Measurements from ENCODE around the gene LRP1. TPM values are rescaled to one million over a fixed set of nuclear protein-coding genes. Genes with fewer than 3 reads are reported as not detected.

The LRP1 gene
- total and polyA plus RNA-seq, 2 of the 13 experiments (the other 11 are each of a cell fraction or from before 2014, with no cell fraction given), result 14.7 to 30.8 TPM

GRCh38 chr12:57229634-57230380 is 101.5 kb downstream of the LRP1 start, which contains the start of gene SHMT2 (continued):
- TF ChIP-seq DMTF1 (CRISPR knock-in tag; IDR thresholded peaks at IDR 0.05) (no peak), MAFK (conservative IDR thresholded peaks at IDR 0.05 in 1 of 2, IDR thresholded peaks at IDR 0.05 in 1 of 2; ENCODE audit: low read length in 2 of 2) (no peak), MAFG (CRISPR knock-in tag; IDR thresholded peaks at IDR 0.05) (no peak), ZNF30 (CRISPR knock-in tag; IDR thresholded peaks at IDR 0.05) (no peak), ZNF292 (CRISPR knock-in tag; IDR thresholded peaks at IDR 0.05; ENCODE audit: borderline replicate concordance, low read depth) (0 out of 2 replicates have a peak, but pooled peaks have one; percentile 32), ZNF407 (CRISPR knock-in tag; IDR thresholded peaks at IDR 0.05; ENCODE audit: not compliant biosample characterization) (no peak), TIGD3 (CRISPR knock-in tag; IDR thresholded peaks at IDR 0.05; ENCODE audit: borderline replicate concordance) (no peak), TBL1XR1 (IDR thresholded peaks at IDR 0.05; ENCODE audit: borderline replicate concordance, low read length, partially characterized antibody) (peak; percentile 68), ETS1 (CRISPR knock-in tag; IDR thresholded peaks at IDR 0.05) (no peak), JUN (CRISPR knock-in tag; IDR thresholded peaks at IDR 0.05) (no peak), ZNF430 (CRISPR knock-in tag; IDR thresholded peaks at IDR 0.05) (no peak), KDM4B (CRISPR knock-in tag; IDR thresholded peaks at IDR 0.05) (no peak), ZNF598 (CRISPR knock-in tag; IDR thresholded peaks at IDR 0.05; ENCODE audit: borderline replicate concordance) (peak; percentile 39; the same call in 1 of the 2 replicates), TBX3 (IDR thresholded peaks at IDR 0.05; ENCODE audit: borderline replicate concordance) (no peak), HMG20A (CRISPR knock-in tag; IDR thresholded peaks at IDR 0.05; ENCODE audit: borderline replicate concordance) (no peak), ZNF367 (CRISPR knock-in tag; IDR thresholded peaks at IDR 0.05; ENCODE audit: borderline replicate concordance) (no peak)

All from HepG2 (cell line).